Spleen (tissue), 7 donors: ENCODE measurements around the gene CTSG.
"Not testable (repeated sequence)": the region's sequence is repeated elsewhere in the genome, so short reads cannot be mapped to it uniquely, and the experiment has no call there.

Source experiments
- POLR2A ChIP-seq, 3 donors: fragments of 450-650 bp; IDR thresholded peaks; one replicate each; pipeline ENCODE4 v1.5.1; 2017; ENCODE audit warnings: antibody characterized with exemption in 3 of 3, mild to moderate bottlenecking in 1 of 3
- POLR2AphosphoS5 ChIP-seq, 3 donors: sonication (generic); formaldehyde crosslinking; IDR thresholded peaks; one replicate each; pipeline ENCODE4 v1.5.1; 2017; ENCODE audit warnings: antibody characterized with exemption in 3 of 3
- TF ChIP-seq, protein P1 (sequence below), 11 experiments: fragments of 200-600 bp in 7 of 11; fragments of 450-650 bp in 4 of 11; sonication (generic) in 4 of 11; IDR thresholded peaks in 8 of 11; conservative IDR thresholded peaks in 3 of 11; 1 replicate in 7 of 11; 2 replicates in 4 of 11; pipeline versions ENCODE4 v1.4.0 to v1.8.0; 2016 to 2021; ENCODE audit warnings: antibody characterized with exemption in 11 of 11, inconsistent platforms in 4 of 11, mild to moderate bottlenecking in 1 of 11
- donor health status: DM: no; HTN: no; CAD: no; lungs with moderate emphysema.
- donor health status: DM: no; HTN: no; CAD: no.
- donor health status: DM: no; HTN: no; CAD: no.

DNA sequence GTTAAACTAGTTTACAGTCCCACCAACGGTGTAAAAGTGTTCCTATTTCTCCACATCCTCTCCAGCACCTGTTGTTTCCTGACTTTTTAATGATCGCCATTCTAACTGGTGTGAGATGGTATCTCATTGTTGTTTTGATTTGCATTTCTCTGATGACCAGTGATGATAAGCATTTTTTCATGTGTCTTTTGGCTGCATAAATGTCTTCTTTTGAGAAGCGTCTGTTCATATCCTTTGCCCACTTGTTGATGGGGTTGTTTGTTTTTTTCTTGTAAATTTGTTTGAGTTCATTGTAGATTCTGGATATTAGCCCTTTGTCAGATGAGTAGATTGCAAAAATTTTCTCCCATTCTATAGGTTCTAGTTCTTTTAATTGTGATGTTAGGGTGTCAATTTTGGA, 8.4 kb upstream of the CTSG start:
- TF ChIP-seq, protein P1, sequence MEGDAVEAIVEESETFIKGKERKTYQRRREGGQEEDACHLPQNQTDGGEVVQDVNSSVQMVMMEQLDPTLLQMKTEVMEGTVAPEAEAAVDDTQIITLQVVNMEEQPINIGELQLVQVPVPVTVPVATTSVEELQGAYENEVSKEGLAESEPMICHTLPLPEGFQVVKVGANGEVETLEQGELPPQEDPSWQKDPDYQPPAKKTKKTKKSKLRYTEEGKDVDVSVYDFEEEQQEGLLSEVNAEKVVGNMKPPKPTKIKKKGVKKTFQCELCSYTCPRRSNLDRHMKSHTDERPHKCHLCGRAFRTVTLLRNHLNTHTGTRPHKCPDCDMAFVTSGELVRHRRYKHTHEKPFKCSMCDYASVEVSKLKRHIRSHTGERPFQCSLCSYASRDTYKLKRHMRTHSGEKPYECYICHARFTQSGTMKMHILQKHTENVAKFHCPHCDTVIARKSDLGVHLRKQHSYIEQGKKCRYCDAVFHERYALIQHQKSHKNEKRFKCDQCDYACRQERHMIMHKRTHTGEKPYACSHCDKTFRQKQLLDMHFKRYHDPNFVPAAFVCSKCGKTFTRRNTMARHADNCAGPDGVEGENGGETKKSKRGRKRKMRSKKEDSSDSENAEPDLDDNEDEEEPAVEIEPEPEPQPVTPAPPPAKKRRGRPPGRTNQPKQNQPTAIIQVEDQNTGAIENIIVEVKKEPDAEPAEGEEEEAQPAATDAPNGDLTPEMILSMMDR (IDR thresholded peaks at IDR 0.05 in 8 of 11, conservative IDR thresholded peaks at IDR 0.05 in 3 of 11), result not testable (repeated sequence)
- TF ChIP-seq POLR2A, POLR2AphosphoS5 (IDR thresholded peaks at IDR 0.05): not testable (repeated sequence)
